Measurements from ENCODE around the gene B4GALT2. TPM values are rescaled to one million over a fixed set of nuclear protein-coding genes. Genes with fewer than 3 reads are reported as not detected.

Gene B4GALT2
- total RNA-seq, 1 donor from 2014 or later, result 23.7 TPM

- Mint-ChIP-seq H3K4me3 (peak overlapping the region; percentile 65), H3K27me3 (ENCODE audit: insufficient read depth, low read depth) (peaks cover 4% of the 10 kb centered on the region), H3K4me1 (peaks cover 33% of the 10 kb centered on the region), H3K9me3 (no peaks in the 10 kb centered on the region), H3K36me3 (peaks cover 33% of the 10 kb centered on the region), H3K27ac (no peak overlapping the region)
- Histone ChIP-seq H3K9ac (no peak overlapping the region), H3K4me2 (no peak overlapping the region), H3K4me3 (no peak overlapping the region), H4K20me1 (ENCODE audit: low read depth) (peaks cover 19% of the 10 kb centered on the region), H3K4me1 (peaks cover 5% of the 10 kb centered on the region), H2AFZ (replicated peaks) (no peak overlapping the region), H3K9me3 (ENCODE audit: low read depth) (no peaks in the 10 kb centered on the region), H3K27me3 (no peaks in the 10 kb centered on the region), H3K27ac (no peak overlapping the region), H3K36me3 (no peaks in the 10 kb centered on the region), H3F3A (ENCODE audit: low read depth) (peaks cover 21% of the 10 kb centered on the region), H3K79me2 (ENCODE audit: low read depth) (peaks cover 15% of the 10 kb centered on the region)
- TF ChIP-seq CTCF (IDR thresholded peaks at IDR 0.05) (no peak), EZH2 (IDR thresholded peaks at IDR 0.05) (no peak), EZH2phosphoT487 (IDR thresholded peaks at IDR 0.05) (no peak)
- no peak for DNase-seq (ENCODE audit: low spot score)
Measured at GRCh38 chr1:43982241-43982640, 3.2 kb downstream of the B4GALT2 start.

- no peak overlapping the region for H3K27ac Mint-ChIP-seq
- no peaks in the 10 kb centered on the region for H3K9me3 Mint-ChIP-seq
- H3K4me3 Mint-ChIP-seq, result peak overlapping the region; percentile 19
- Histone ChIP-seq H3K79me2 (ENCODE audit: low read depth) (peaks cover 15% of the 10 kb centered on the region), H2AFZ (replicated peaks) (no peak overlapping the region), H3K4me2 (no peak overlapping the region), H3K27ac (no peak overlapping the region), H3K4me3 (no peak overlapping the region), H3K27me3 (no peaks in the 10 kb centered on the region), H3K9me3 (ENCODE audit: low read depth) (no peaks in the 10 kb centered on the region), H3K9ac (no peak overlapping the region), H4K20me1 (ENCODE audit: low read depth) (peaks cover 17% of the 10 kb centered on the region), H3K36me3 (no peaks in the 10 kb centered on the region), H3K4me1 (peaks cover 5% of the 10 kb centered on the region), H3F3A (ENCODE audit: low read depth) (peaks cover 16% of the 10 kb centered on the region)
- H3K4me1 Mint-ChIP-seq, result peaks cover 27% of the 10 kb centered on the region
- TF ChIP-seq EZH2phosphoT487 (IDR thresholded peaks at IDR 0.05), result no peak
- TF ChIP-seq CTCF (IDR thresholded peaks at IDR 0.05), result no peak
- no peak for TF ChIP-seq EZH2 (IDR thresholded peaks at IDR 0.05)
- H3K36me3 Mint-ChIP-seq, result peaks cover 31% of the 10 kb centered on the region
- no peak for DNase-seq (ENCODE audit: low spot score)
- peaks cover 4% of the 10 kb centered on the region for H3K27me3 Mint-ChIP-seq (ENCODE audit: insufficient read depth, low read depth)
Measured at GRCh38 chr1:43982808-43983207, 3.8 kb downstream of the B4GALT2 start.

- Mint-ChIP-seq H3K4me3 (peak overlapping the region; percentile 63), H3K36me3 (peaks cover 31% of the 10 kb centered on the region), H3K27ac (peak overlapping the region; percentile 62), H3K27me3 (ENCODE audit: insufficient read depth, low read depth) (peaks cover 4% of the 10 kb centered on the region), H3K9me3 (no peaks in the 10 kb centered on the region), H3K4me1 (peaks cover 22% of the 10 kb centered on the region)
- no peak overlapping the region for H3K27ac ChIP-seq
- H3K79me2 ChIP-seq (ENCODE audit: low read depth), result peaks cover 15% of the 10 kb centered on the region
- peaks cover 5% of the 10 kb centered on the region for H3K4me1 ChIP-seq
- H3K27me3 ChIP-seq, result no peaks in the 10 kb centered on the region
- no peak for TF ChIP-seq CTCF (IDR thresholded peaks at IDR 0.05)
- TF ChIP-seq EZH2 (IDR thresholded peaks at IDR 0.05), result no peak
- no peak for TF ChIP-seq EZH2phosphoT487 (IDR thresholded peaks at IDR 0.05)
- DNase-seq (ENCODE audit: low spot score), result no peak
- H3F3A ChIP-seq (ENCODE audit: low read depth), result peaks cover 10% of the 10 kb centered on the region
- no peak overlapping the region for H3K9ac ChIP-seq
- H2AFZ ChIP-seq (replicated peaks), result no peak overlapping the region
- no peaks in the 10 kb centered on the region for H3K36me3 ChIP-seq
- no peak overlapping the region for H3K4me2 ChIP-seq
- H4K20me1 ChIP-seq (ENCODE audit: low read depth), result peaks cover 11% of the 10 kb centered on the region
- no peaks in the 10 kb centered on the region for H3K9me3 ChIP-seq (ENCODE audit: low read depth)
- no peak overlapping the region for H3K4me3 ChIP-seq
Measured at GRCh38 chr1:43983253-43983899, 4.4 kb downstream of the B4GALT2 start.
